HG02970 (cell line): ENCODE measurements around the gene SETMAR.

Source experiments
- ATAC-seq: cut with Tn5 transposase; IDR thresholded peaks from one replicate; pipeline ENCODE4 v1.9.1; 2021; ENCODE audit warnings: mild to moderate bottlenecking, moderate library complexity, moderate number of reproducible peaks; ENCODE audit not compliant: unreplicated experiment, low FRiP score

Gene SETMAR

DNA sequence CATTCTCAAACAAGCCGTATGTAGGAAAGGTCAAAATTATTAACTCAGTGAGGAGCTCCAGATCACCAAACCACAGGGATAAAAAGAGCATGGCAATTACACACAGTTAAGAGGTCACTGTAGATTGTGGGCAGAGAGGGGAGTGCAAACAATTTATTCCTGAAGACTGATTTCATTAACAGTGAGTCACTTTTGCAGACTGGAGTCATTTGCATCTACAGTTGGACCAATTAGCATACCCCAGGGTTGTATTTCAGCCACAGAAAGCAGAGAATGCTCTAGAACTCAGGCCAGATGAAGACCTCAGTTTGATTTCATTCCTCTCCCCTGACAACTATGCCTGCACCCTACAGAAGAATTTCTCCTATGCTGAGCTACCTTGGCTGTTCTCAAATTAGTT is 40.1 kb downstream of the SETMAR start:
- no peak for ATAC-seq

DNA sequence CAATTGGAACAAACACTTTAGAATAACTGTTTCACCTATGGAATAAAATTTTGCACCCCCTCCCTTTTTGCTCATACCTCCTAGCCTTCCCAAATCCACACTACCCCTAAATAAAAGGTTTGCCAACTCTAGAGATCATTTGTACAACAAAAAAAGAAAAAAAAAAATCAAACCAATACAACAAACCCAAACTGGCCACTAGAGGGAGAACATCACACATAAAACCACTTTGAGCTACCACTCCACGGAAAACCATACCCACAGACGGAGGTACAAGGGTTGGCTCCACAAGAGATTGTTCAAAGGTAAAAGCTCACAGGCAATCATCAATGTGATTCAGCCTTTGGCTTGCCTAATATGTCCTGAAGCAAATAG is 47.6 kb downstream of the SETMAR start:
- no peak for ATAC-seq

DNA sequence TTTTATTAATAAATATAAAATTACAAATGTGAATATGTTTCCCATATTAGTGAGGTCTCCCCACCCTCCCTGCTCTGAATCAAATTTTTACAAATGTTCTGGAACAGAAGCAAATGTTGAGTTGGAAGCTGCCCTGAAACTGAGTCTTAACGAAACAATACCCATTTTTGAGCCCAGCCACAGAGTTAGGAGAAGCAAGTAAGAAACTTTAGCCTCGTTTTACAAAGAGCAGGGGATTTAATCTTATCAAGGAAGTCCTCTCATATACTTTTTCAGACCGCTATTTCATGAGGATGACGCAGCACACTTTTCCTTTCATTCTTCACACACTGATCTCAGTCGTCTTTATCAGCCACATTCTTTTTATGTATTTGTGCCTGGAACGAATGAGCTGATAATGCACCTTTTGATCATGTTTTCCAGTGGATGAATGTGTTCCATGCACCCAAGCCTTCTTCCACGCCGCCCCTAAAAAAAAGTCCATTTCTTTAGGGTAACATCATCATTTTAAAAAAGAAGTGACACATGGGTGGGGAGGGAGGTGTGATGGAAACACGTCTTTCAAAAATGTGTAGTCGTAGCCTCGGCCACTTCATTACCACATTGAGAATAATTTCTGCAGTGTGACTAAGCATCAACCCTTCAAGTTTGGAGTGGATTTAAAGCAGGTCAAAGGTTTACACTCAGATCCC is 48.1 kb downstream of the SETMAR start:
- no peak for ATAC-seq

DNA sequence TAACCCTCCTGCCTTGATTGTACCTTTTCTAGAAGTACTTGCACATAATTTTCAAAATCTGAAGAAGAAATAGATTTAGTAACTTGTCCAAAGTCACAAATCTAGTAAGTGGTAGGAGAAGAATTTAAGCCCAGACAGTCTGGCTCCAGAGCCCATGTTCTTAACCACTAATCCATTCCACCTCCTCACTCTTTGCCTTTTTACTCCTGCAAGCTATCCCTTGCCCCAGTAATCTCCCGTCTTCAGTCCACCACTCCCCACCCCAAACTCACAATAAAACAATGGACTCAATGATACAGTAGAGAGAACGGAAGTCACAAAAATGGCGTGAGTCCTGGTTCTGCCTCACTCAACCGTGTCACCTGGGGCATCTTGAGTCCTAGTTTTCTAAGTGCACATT is 48.7 kb downstream of the SETMAR start:
- ATAC-seq: no peak

DNA sequence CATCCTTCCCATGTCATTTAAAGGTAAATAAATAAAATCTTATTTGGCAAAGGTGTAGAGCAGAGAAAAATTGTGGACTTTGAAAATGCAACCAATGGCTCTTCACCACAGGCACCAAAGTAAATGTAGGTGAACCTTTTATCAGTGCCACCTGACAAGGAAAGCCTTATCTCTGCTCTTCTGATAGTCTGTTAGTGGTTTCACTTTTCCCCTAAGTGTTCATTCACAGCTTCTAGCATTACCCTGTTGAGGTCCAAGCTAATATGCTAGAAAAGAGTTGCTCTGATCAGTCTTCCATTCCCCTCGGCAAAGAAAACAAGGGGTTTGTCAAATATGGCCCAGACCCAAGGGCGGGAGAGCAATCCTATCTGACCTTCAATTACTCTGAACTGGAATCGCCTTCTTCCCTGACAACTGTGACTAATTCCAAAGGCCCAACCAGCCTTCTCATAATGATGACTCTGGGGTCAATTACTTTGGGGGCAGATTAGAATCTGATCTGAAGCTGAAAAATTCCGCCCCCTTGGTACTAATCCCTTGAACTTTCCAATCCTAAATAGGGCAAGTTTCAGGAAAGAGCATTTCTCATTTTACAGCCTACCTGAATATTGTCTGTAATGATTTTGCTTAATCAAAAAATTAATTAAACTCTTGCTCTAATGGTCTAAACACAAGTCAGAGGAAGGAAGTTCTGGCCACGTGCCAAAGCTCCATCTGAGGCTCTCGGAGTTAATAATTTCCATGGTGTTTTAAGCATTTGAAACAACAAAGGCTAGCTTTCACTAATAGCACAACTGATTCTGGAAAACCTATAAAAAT is 52.4 kb downstream of the SETMAR start:
- ATAC-seq: no peak

DNA sequence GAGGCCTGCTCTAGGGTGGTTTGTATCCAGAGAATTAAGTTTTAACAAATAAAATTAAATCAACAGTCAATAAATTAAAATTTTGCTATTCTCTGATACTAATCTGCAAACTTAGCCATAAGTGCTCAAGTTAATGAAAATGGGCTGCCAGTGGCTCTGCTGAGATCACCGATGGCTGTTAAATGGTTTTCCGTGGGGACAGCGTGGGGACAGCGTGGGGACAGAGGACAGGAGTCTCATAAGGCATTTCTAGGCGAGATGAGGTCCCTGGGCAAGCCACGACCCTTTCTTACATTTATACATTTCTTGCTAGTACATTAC is 53.0 kb downstream of the SETMAR start:
- no peak for ATAC-seq

DNA sequence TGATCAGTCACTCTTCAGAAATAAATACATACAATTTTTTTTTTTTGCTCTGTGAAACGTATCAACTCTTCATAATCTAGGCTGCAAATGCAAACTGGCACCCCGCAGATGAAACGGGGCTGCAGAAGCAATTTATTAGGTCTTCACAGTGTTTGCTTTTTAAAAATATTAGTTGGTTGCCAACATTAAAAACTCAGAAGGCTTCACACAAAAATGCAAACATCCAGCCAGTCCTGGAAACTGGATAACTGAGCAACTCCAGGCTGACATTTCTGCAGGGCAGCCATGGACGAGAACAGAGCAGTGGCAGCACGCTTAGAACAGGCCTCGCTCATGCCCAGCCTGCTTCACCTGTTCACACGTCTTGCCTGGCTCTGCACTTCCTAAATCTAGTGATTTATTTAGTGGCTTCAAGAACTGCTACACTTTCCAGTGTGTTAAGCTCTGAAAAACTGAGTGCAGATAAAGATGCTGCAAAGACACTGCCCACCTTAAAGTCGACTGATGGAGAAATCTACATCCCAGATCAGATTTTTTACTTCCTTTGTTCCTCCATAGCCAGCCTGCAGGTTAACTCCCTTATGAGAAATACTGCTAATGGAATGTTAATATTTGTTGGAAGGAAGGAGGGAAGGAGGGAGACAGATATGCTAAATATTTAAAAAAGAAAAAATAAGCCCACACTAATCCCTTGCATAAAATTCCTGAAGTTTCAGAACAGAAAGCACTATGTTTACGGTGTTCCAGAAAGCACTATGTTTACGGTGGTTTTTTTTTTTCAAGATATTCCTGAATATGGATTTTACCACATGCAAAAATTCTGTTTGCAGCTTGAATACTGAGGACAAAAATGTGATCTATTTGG is 53.6 kb downstream of the SETMAR start:
- ATAC-seq: no peak

DNA sequence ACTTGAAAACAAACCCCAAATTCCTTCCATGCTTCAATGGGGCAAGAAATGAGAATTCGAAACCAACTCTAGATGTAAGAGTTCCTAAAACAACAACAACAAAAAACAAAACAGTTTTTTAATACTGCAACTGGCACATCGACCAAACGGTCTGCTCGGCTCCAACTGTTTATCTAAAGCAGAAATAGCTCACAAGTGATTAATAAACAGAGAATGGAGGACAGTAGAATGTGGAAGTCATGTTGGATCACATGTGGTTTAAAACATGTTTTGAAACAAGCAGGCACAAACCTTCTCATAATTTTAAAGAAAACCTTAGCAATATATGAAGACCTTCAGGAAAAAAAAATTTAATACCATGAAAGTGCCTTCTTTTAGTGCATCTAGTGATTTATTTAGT is 55.1 kb downstream of the SETMAR start:
- no peak for ATAC-seq

DNA sequence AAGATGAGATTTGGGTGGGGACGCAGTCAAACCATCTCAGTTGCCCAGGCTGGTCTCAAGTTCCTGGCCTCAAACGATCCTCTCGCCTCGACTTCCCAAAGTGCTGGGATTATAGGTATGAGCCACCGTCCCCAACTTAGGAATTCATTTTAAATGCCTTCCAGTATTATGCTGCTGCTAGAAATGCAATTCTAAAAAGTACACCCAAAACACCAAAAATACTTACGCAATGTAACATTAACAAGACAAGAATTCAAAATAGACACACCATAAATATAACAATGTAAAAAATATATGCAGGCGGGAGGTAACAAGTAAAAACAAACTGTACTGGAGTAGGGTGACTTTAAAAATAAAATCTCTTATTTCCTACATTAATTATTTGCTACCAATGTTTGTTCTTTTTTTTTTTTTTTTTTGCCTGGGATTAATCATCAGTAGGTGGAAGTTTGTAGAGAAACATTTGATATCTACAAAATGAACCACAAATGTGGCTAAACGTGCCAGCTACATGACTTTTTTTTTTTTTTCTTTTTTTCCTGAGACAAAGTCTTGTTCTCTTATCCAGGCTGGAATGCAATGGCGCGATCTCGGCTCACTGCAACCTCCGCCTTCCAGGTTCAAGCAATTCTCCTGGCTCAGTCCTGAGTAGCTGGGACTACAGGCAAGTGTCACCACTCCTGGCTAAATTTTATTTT is 56.8 kb downstream of the SETMAR start:
- no peak for ATAC-seq

DNA sequence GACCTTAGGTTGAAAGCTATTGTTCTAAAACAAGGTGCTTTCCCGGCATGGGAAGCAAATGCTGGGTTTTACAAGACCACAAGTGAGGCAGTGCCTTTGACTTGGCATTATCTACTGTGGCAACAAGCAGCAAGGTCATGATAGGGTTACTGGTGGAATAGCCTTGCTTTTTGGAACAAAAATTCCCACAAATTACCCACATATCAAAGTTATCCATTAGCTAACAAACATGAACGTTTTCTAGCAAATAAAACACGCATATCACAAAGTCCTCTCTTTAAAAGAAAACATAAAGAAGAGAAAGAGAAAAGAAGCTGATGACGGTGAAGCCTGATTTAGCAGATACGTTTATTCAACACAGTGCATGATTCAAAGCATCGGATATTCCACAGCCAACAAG is 57.6 kb downstream of the SETMAR start:
- no peak for ATAC-seq

DNA sequence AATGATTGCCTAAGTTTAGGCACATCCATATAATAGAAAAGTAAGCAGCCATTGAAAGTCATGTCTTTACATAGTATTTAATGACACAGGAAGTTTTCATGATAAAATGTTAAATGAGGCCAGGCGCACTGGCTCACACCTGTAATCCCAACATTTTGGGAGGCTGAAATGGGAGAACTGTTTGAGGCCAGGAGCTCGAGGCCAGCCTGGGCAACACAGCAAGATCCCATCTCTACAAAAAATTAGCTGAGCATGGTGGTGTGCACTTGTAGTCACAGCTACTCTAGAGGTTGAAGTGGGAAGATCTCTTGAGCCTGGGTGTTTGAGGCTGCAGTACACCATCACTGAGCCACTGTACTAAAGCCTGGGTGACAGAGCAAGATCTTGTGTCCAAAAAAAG is 59.4 kb downstream of the SETMAR start:
- no peak for ATAC-seq
